ENCODE results near the gene MAP3K4.

DNA sequence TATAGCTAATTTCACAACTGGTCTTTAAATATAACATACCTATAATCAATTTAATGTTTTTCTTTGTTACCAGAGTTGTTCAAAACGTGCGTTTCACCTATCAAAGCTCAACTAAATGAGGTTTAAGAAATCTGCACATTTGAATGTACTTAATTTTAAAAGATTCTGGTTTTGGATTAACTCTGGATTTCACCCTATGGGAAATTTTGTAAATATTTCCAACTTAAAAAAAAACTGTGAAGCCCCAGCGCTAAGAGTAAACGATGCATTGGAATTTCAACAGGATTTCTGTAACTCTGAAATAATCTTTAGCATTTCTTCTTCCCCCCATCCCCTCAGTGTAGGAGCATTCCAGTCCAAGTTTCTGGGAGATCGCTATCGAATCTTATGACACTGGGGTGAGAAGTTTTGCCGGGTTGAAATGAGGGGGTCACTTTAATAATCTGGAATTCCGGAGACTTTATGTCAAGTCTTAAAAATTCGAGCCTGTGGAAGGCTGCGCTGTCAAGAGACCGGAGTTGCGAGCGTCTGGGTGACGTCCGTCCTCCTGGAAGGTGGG, 643 bp upstream of the MAP3K4 start:
- TF ChIP-seq, protein P1, sequence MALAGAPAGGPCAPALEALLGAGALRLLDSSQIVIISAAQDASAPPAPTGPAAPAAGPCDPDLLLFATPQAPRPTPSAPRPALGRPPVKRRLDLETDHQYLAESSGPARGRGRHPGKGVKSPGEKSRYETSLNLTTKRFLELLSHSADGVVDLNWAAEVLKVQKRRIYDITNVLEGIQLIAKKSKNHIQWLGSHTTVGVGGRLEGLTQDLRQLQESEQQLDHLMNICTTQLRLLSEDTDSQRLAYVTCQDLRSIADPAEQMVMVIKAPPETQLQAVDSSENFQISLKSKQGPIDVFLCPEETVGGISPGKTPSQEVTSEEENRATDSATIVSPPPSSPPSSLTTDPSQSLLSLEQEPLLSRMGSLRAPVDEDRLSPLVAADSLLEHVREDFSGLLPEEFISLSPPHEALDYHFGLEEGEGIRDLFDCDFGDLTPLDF (CRISPR knock-in tag; IDR thresholded peaks at IDR 0.05) = no peak
- TF ChIP-seq SP1 (CRISPR knock-in tag; conservative IDR thresholded peaks at IDR 0.05) (no peak), CTCF (IDR thresholded peaks at IDR 0.05) (no peak), CBFB (CRISPR knock-in tag; IDR thresholded peaks at IDR 0.05; ENCODE audit: low read depth) (no peak), ESRRA (CRISPR knock-in tag; IDR thresholded peaks at IDR 0.05; ENCODE audit: borderline replicate concordance) (no peak)

Measured in WTC11 (cell line).